Neural cell (in vitro differentiated cells): Measurements from ENCODE around the gene DBNDD2. TPM values are rescaled to one million over a fixed set of nuclear protein-coding genes. Genes with fewer than 3 reads are reported as not detected.
A peak's percentile ranks its signal among the peaks of the same experiment; 100 is the strongest.

Experiments used
- H2AFZ ChIP-seq: fragments of 200-600, 300-800 bp; sonication (generic), shearing (Covaris generic); 2 replicates; pipeline ENCODE4 v1.6.0; 2014; ENCODE audit warnings: low read depth, mild to moderate bottlenecking, antibody characterized with exemption, low read length, moderate library complexity
- H3F3A ChIP-seq: fragments of 200-600 bp; shearing (Covaris generic); 2 replicates; pipeline ENCODE4 v1.6.1; 2016; ENCODE audit warnings: mild to moderate bottlenecking, moderate library complexity, mixed read lengths, antibody characterized with exemption, low read length; ENCODE audit not compliant: insufficient read depth, poor library complexity, severe bottlenecking
- H3K27ac ChIP-seq: fragments of 200-600, 300-800 bp; sonication (generic), shearing (Covaris generic); 2 replicates; pipeline ENCODE4 v1.5.1; 2014; ENCODE audit warnings: mild to moderate bottlenecking, low read length, moderate library complexity
- H3K27me3 ChIP-seq: fragments of 300-800, 200-600 bp; sonication (generic), shearing (Covaris generic); 2 replicates; pipeline ENCODE4 v1.6.0; 2014; ENCODE audit warnings: mild to moderate bottlenecking, low read depth, low read length, moderate library complexity; ENCODE audit not compliant: insufficient read depth
- H3K36me3 ChIP-seq: fragments of 300-800, 200-600 bp; sonication (generic), shearing (Covaris generic); 2 replicates; pipeline ENCODE4 v1.5.1; 2014; ENCODE audit warnings: mild to moderate bottlenecking, antibody characterized with exemption, low read length, moderate library complexity; ENCODE audit not compliant: insufficient read depth
- H3K4me2 ChIP-seq: fragments of 300-800, 200-600 bp; sonication (generic), shearing (Covaris generic); 2 replicates; pipeline ENCODE4 v1.6.0; 2014; ENCODE audit warnings: mild to moderate bottlenecking, low read length
- H3K4me3 ChIP-seq: fragments of 300-800, 200-600 bp; sonication (generic), shearing (Covaris generic); 2 replicates; pipeline ENCODE4 v1.5.1; 2014; ENCODE audit warnings: mild to moderate bottlenecking, low read length, moderate library complexity
- H3K79me2 ChIP-seq: fragments of 200-600 bp; shearing (Covaris generic); replicated peaks from 2 replicates; pipeline ENCODE4 v1.6.0; 2014; ENCODE audit warnings: mild to moderate bottlenecking, low read length, moderate library complexity; ENCODE audit not compliant: insufficient read depth
- H3K9ac ChIP-seq: fragments of 300-800, 200-600 bp; sonication (generic), shearing (Covaris generic); 2 replicates; pipeline ENCODE4 v1.6.1; 2016; ENCODE audit warnings: mild to moderate bottlenecking, low read length, mixed read lengths
- H3K9me2 ChIP-seq: fragments of 200-600 bp; shearing (Covaris generic); 2 replicates; pipeline ENCODE4 v1.6.1; 2016; ENCODE audit warnings: mild to moderate bottlenecking, low read length, mixed read lengths; ENCODE audit not compliant: insufficient read depth
- H3K9me3 ChIP-seq: fragments of 200-600, 300-800 bp; sonication (generic), shearing (Covaris generic); 2 replicates; pipeline ENCODE4 v1.6.1; 2016; ENCODE audit warnings: mild to moderate bottlenecking, mixed run types, low read length, moderate library complexity, mixed read lengths
- H4K20me1 ChIP-seq: fragments of 200-600 bp; shearing (Covaris generic); 2 replicates; pipeline ENCODE4 v1.6.1; 2016; ENCODE audit warnings: mild to moderate bottlenecking, mixed run types; ENCODE audit not compliant: insufficient read depth
- EP300 ChIP-seq: fragments of 450-650 bp; conservative IDR thresholded peaks from 2 replicates; pipeline ENCODE4 v1.6.1; 2014; ENCODE audit warnings: antibody characterized with exemption, mild to moderate bottlenecking, moderate library complexity; ENCODE audit not compliant: poor library complexity, severe bottlenecking
- EZH2 ChIP-seq: fragments of 200-600, 300-800 bp; shearing (Covaris generic), sonication (generic); IDR thresholded peaks from 2 replicates; pipeline ENCODE4 v1.6.1; 2014; ENCODE audit warnings: antibody characterized with exemption, low read length, borderline replicate concordance, mild to moderate bottlenecking; ENCODE audit not compliant: insufficient read depth, poor library complexity, severe bottlenecking
- MXI1 ChIP-seq: fragments of 450-650 bp; conservative IDR thresholded peaks from 2 replicates; pipeline ENCODE4 v1.6.1; 2014; ENCODE audit warnings: antibody characterized with exemption, mild to moderate bottlenecking; ENCODE audit not compliant: poor library complexity, severe bottlenecking
- POLR2AphosphoS5 ChIP-seq: IDR thresholded peaks from 2 replicates; pipeline ENCODE4 v1.6.1; 2012
- RAD21 ChIP-seq: fragments of 450-650 bp; conservative IDR thresholded peaks from 2 replicates; pipeline ENCODE4 v1.6.1; 2014; ENCODE audit warnings: antibody characterized with exemption, mild to moderate bottlenecking, moderate library complexity
- SMC3 ChIP-seq: fragments of 450-650 bp; conservative IDR thresholded peaks from 2 replicates; pipeline ENCODE4 v1.6.1; 2014; ENCODE audit warnings: antibody characterized with exemption, mild to moderate bottlenecking, moderate library complexity; ENCODE audit not compliant: poor library complexity
- TAF1 ChIP-seq: IDR thresholded peaks from 2 replicates; pipeline ENCODE4 v1.6.1; 2012; ENCODE audit warnings: low read depth
- polyA plus RNA-seq: library from polyadenylated mRNA; depleted of rRNA; stranded (reverse); fragments of >200 nt; gene quantifications from 2 replicates; pipeline ENCODE4 v1.2.3, GENCODE V29; 2014
- TF ChIP-seq, protein P1 (sequence below): fragments of 450-650 bp; IDR thresholded peaks from 2 replicates; pipeline ENCODE4 v1.5.1; 2014; ENCODE audit warnings: antibody characterized with exemption, mild to moderate bottlenecking, moderate library complexity; ENCODE audit not compliant: poor library complexity, severe bottlenecking
- TF ChIP-seq, protein P2 (sequence below): IDR thresholded peaks from 2 replicates; pipeline ENCODE4 v1.6.1; 2012; ENCODE audit warnings: borderline replicate concordance

Gene DBNDD2
- polyA plus RNA-seq, 1 donor from 2014 or later: 9.1 TPM

DNA sequence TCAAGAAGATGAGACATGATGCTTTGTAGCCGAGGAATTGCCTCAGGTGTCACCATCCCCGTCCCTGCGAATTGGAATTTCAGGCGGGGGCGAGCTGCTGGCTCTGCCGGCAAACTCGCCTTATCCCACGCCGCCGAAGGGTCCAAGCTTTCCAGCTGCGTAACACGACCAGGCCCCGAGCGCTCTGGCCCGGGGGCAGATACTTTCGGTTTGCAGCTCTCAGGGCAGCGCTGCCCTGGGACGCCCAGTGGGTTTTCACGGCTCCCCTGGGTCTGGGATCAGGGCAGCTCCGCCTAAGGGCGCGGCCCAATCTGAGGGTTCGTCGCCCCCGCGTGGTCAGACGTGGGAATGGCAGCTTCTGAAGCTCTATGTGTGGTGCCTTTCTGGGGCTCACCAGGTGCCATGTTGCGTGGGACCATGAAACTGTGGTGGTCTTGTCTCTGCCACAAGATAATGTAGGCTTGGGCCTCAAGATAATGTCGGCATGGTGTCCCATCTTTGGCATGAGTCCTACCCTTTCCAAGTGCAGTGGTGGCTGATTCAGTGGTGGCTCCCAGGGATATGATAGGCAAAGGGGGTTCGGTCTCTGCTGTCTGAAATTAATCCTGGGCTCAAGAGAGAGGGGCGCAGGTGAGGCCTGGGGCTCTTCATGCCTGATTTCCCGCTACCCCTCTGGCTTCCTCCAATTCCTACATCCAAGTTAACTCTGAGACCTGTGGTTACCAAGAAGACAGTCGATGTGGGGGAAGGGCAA is 28.8 kb downstream of the DBNDD2 start:
- peak overlapping the region; percentile 72 for H3K4me3 ChIP-seq
- no peaks in the 10 kb centered on the region for H3K79me2 ChIP-seq
- no peaks in the 10 kb centered on the region for H3K36me3 ChIP-seq
- no peaks in the 10 kb centered on the region for H3K27me3 ChIP-seq
- no peak overlapping the region for H2AFZ ChIP-seq
- peak overlapping the region; percentile 40 for H3K4me2 ChIP-seq
- H4K20me1 ChIP-seq: no peaks in the 10 kb centered on the region
- H3K9ac ChIP-seq: peak overlapping the region; percentile 51
- TF ChIP-seq, protein P1, sequence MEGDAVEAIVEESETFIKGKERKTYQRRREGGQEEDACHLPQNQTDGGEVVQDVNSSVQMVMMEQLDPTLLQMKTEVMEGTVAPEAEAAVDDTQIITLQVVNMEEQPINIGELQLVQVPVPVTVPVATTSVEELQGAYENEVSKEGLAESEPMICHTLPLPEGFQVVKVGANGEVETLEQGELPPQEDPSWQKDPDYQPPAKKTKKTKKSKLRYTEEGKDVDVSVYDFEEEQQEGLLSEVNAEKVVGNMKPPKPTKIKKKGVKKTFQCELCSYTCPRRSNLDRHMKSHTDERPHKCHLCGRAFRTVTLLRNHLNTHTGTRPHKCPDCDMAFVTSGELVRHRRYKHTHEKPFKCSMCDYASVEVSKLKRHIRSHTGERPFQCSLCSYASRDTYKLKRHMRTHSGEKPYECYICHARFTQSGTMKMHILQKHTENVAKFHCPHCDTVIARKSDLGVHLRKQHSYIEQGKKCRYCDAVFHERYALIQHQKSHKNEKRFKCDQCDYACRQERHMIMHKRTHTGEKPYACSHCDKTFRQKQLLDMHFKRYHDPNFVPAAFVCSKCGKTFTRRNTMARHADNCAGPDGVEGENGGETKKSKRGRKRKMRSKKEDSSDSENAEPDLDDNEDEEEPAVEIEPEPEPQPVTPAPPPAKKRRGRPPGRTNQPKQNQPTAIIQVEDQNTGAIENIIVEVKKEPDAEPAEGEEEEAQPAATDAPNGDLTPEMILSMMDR: peak; percentile 95
- TF ChIP-seq EZH2 (no peak), MXI1 (peak; percentile 47), RAD21 (peak; percentile 86), SMC3 (peak; percentile 95), POLR2AphosphoS5 (peak; percentile 20)
- TF ChIP-seq, protein P2, sequence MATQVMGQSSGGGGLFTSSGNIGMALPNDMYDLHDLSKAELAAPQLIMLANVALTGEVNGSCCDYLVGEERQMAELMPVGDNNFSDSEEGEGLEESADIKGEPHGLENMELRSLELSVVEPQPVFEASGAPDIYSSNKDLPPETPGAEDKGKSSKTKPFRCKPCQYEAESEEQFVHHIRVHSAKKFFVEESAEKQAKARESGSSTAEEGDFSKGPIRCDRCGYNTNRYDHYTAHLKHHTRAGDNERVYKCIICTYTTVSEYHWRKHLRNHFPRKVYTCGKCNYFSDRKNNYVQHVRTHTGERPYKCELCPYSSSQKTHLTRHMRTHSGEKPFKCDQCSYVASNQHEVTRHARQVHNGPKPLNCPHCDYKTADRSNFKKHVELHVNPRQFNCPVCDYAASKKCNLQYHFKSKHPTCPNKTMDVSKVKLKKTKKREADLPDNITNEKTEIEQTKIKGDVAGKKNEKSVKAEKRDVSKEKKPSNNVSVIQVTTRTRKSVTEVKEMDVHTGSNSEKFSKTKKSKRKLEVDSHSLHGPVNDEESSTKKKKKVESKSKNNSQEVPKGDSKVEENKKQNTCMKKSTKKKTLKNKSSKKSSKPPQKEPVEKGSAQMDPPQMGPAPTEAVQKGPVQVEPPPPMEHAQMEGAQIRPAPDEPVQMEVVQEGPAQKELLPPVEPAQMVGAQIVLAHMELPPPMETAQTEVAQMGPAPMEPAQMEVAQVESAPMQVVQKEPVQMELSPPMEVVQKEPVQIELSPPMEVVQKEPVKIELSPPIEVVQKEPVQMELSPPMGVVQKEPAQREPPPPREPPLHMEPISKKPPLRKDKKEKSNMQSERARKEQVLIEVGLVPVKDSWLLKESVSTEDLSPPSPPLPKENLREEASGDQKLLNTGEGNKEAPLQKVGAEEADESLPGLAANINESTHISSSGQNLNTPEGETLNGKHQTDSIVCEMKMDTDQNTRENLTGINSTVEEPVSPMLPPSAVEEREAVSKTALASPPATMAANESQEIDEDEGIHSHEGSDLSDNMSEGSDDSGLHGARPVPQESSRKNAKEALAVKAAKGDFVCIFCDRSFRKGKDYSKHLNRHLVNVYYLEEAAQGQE: no peak
- H3K27ac ChIP-seq: no peak overlapping the region
- no peaks in the 10 kb centered on the region for H3F3A ChIP-seq
- H3K9me2 ChIP-seq: no peaks in the 10 kb centered on the region
- H3K9me3 ChIP-seq: no peaks in the 10 kb centered on the region

DNA sequence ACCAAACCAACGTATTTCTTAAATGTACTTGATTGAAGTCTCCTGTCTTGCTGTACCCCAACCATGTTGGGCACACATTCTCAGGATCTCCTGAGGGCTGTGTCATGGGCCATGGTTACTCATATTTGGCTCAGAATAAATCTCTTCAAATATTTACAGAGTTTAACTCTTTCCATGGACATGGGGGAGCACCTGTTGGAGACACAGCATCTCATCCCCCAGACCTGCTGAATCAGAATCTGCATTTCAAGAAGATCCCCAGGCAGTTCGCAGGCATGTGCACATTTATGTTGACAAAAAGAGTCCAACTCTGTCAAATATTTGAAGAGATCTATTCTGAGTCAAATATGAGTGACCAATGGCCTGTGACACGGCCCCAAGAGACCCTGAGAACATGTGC is 32.3 kb downstream of the DBNDD2 start:
- no peak overlapping the region for H3K4me2 ChIP-seq
- no peak overlapping the region for H3K27ac ChIP-seq
- no peaks in the 10 kb centered on the region for H3K9me3 ChIP-seq
- no peaks in the 10 kb centered on the region for H3K79me2 ChIP-seq
- H2AFZ ChIP-seq: no peak overlapping the region
- TF ChIP-seq POLR2AphosphoS5: no peak
- TF ChIP-seq EP300: no peak
- TF ChIP-seq, protein P2: no peak
- no peak for TF ChIP-seq RAD21
- TF ChIP-seq MXI1: no peak
- no peak for TF ChIP-seq EZH2
- TF ChIP-seq TAF1: no peak
- TF ChIP-seq, protein P1: no peak
- TF ChIP-seq SMC3: no peak
- no peaks in the 10 kb centered on the region for H3K36me3 ChIP-seq
- no peaks in the 10 kb centered on the region for H3K27me3 ChIP-seq
- H3K9ac ChIP-seq: no peak overlapping the region
- H4K20me1 ChIP-seq: no peaks in the 10 kb centered on the region
- H3K4me3 ChIP-seq: no peak overlapping the region
- H3K9me2 ChIP-seq: no peaks in the 10 kb centered on the region
- no peaks in the 10 kb centered on the region for H3F3A ChIP-seq
